ENCODE data around the gene SEPTIN1.

The SEPTIN1 gene

DNA sequence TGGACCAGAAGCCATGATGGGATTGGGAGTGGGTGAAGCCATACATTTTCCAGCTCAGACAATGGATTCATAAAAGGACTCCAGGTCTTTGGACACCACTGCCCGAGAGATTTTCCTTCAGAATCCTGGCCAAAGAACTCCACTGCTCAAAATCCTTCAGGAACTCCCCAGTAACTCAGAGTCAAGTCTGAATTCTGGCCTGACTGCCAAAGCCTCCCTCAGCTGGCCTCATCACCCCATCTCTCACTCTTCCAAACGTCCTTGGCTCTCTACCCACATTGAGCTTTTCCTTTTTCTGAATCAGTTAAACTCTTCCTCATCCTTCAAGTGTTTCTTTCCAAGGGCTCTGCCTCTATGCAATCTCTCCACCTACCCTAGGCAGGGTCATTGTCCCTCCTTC, 1.2 kb upstream of the SEPTIN1 start:
- peak overlapping the region; percentile 94; the same call in 1 of the 2 replicates for H3K9ac ChIP-seq (ENCODE audit: low read length)
- no peaks in the 10 kb centered on the region for H3K27me3 ChIP-seq (ENCODE audit: insufficient read depth, low read length)
- H3K36me3 ChIP-seq (ENCODE audit: insufficient read depth, low read length): peaks cover 14% of the 10 kb centered on the region; the same call in 1 of the 2 replicates
- no peak overlapping the region for H2AFZ ChIP-seq (ENCODE audit: low read length)
- peaks cover 49% of the 10 kb centered on the region for H3K4me1 ChIP-seq (ENCODE audit: insufficient read depth, low read length, severe bottlenecking)
- H3K27ac ChIP-seq (ENCODE audit: low read depth, low read length, poor library complexity, severe bottlenecking): peak overlapping the region; percentile 91
- H4K20me1 ChIP-seq (ENCODE audit: insufficient read depth, low read length): no peaks in the 10 kb centered on the region
- H3K4me2 ChIP-seq (ENCODE audit: low read length): peak overlapping the region; percentile 95
- H3K4me3 ChIP-seq (ENCODE audit: low read depth, low read length, poor library complexity, severe bottlenecking): peak overlapping the region; percentile 92
- H3K9me3 ChIP-seq (ENCODE audit: low read length): no peaks in the 10 kb centered on the region
- H3K9me2 ChIP-seq (ENCODE audit: low read depth, low read length): no peaks in the 10 kb centered on the region
- TF ChIP-seq EZH2 (IDR thresholded peaks at IDR 0.05; ENCODE audit: borderline replicate concordance, low read length): no peak
- TF ChIP-seq, protein P1, sequence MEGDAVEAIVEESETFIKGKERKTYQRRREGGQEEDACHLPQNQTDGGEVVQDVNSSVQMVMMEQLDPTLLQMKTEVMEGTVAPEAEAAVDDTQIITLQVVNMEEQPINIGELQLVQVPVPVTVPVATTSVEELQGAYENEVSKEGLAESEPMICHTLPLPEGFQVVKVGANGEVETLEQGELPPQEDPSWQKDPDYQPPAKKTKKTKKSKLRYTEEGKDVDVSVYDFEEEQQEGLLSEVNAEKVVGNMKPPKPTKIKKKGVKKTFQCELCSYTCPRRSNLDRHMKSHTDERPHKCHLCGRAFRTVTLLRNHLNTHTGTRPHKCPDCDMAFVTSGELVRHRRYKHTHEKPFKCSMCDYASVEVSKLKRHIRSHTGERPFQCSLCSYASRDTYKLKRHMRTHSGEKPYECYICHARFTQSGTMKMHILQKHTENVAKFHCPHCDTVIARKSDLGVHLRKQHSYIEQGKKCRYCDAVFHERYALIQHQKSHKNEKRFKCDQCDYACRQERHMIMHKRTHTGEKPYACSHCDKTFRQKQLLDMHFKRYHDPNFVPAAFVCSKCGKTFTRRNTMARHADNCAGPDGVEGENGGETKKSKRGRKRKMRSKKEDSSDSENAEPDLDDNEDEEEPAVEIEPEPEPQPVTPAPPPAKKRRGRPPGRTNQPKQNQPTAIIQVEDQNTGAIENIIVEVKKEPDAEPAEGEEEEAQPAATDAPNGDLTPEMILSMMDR (IDR thresholded peaks at IDR 0.05; ENCODE audit: low read length): no peak
- peaks cover 11% of the 10 kb centered on the region; the same call in 1 of the 2 replicates for H3F3A ChIP-seq (ENCODE audit: insufficient read depth, low read length)
- peaks cover 8% of the 10 kb centered on the region; the same call in 1 of the 2 replicates for H3K79me2 ChIP-seq (ENCODE audit: insufficient read depth, low read length)

DNA sequence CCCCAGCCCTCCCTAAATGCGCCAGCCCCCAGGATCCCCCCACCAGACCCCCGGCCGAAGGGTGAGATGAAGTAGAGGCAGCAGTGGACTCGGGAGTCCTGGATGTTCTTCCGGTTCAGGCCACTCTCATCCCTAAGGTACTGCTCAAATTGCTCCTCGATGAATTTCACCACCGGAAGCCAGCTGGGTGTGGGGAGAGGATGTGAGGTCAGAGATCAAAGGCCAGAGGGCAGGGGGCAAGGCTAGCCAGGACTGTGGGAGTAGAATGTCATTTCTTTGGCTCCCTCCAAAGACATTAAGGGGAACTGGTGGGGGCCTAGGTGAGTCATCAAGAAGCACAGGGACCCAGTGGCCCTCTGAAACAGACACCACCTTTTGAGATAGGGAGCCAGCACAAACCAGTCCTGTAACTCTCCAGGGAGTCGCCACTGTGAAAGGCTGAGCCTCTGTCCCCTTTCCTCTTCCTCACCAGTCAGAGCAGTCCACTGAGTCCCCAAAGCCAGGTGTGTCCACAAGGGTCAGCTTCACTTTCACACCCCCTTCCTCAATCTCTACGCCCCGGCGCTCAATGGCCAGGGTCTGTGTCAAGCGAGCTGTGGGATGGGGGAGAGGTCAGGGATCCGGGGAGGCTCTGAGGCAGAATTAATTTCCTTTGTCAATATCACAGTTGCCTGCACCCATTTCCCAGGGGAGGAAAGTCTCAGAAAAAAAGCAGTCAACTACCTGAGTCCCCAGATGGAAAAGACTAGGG, 895 bp downstream of the SEPTIN1 start:
- Histone ChIP-seq H3K9me3 (ENCODE audit: low read length) (no peaks in the 10 kb centered on the region), H2AFZ (ENCODE audit: low read length) (no peak overlapping the region), H3K27ac (ENCODE audit: low read depth, low read length, poor library complexity, severe bottlenecking) (peak overlapping the region; percentile 91), H3K36me3 (ENCODE audit: insufficient read depth, low read length) (peaks cover 14% of the 10 kb centered on the region; the same call in 1 of the 2 replicates), H4K20me1 (ENCODE audit: insufficient read depth, low read length) (no peaks in the 10 kb centered on the region), H3K4me3 (ENCODE audit: low read depth, low read length, poor library complexity, severe bottlenecking) (peak overlapping the region; percentile 92), H3K4me1 (ENCODE audit: insufficient read depth, low read length, severe bottlenecking) (peaks cover 62% of the 10 kb centered on the region), H3K9me2 (ENCODE audit: low read depth, low read length) (no peaks in the 10 kb centered on the region), H3K9ac (ENCODE audit: low read length) (peak overlapping the region; percentile 94), H3K79me2 (ENCODE audit: insufficient read depth, low read length) (peaks cover 8% of the 10 kb centered on the region; the same call in 1 of the 2 replicates), H3F3A (ENCODE audit: insufficient read depth, low read length) (peaks cover 11% of the 10 kb centered on the region; the same call in 1 of the 2 replicates), H3K27me3 (ENCODE audit: insufficient read depth, low read length) (no peaks in the 10 kb centered on the region), H3K4me2 (ENCODE audit: low read length) (peak overlapping the region; percentile 95)
- TF ChIP-seq EZH2 (IDR thresholded peaks at IDR 0.05; ENCODE audit: borderline replicate concordance, low read length): no peak
- TF ChIP-seq, protein P1 (IDR thresholded peaks at IDR 0.05; ENCODE audit: low read length): no peak

DNA sequence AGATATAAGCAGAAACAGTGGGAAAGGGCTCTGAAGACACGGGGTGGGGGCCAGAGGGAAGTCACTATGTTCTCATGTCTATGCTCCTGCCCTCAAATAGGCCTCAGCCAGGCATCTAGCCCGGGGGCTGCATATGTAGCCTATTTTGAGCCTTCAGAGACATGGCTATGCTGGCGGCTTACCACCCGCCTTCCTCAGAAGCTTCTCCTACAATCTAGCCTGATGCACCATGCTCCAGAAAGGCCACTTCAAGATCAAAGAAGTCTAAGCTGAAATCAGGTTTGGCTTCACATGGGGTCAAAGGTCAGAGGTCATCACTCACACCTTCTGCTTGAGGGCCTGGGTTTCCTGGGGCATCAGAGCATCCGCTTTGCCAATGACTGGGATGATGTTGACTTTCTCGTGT, 1.6 kb downstream of the SEPTIN1 start:
- Histone ChIP-seq H3K79me2 (ENCODE audit: insufficient read depth, low read length) (peaks cover 8% of the 10 kb centered on the region; the same call in 1 of the 2 replicates), H3K36me3 (ENCODE audit: insufficient read depth, low read length) (peaks cover 14% of the 10 kb centered on the region; the same call in 1 of the 2 replicates), H3K27me3 (ENCODE audit: insufficient read depth, low read length) (no peaks in the 10 kb centered on the region), H4K20me1 (ENCODE audit: insufficient read depth, low read length) (no peaks in the 10 kb centered on the region), H3K4me3 (ENCODE audit: low read depth, low read length, poor library complexity, severe bottlenecking) (peak overlapping the region; percentile 92), H3K9me3 (ENCODE audit: low read length) (no peaks in the 10 kb centered on the region), H3K9me2 (ENCODE audit: low read depth, low read length) (no peaks in the 10 kb centered on the region), H3K9ac (ENCODE audit: low read length) (peak overlapping the region; percentile 94), H3K27ac (ENCODE audit: low read depth, low read length, poor library complexity, severe bottlenecking) (peak overlapping the region; percentile 91), H2AFZ (ENCODE audit: low read length) (no peak overlapping the region), H3F3A (ENCODE audit: insufficient read depth, low read length) (peaks cover 11% of the 10 kb centered on the region; the same call in 1 of the 2 replicates), H3K4me1 (ENCODE audit: insufficient read depth, low read length, severe bottlenecking) (peaks cover 62% of the 10 kb centered on the region), H3K4me2 (ENCODE audit: low read length) (peak overlapping the region; percentile 95)
- TF ChIP-seq, protein P1 (IDR thresholded peaks at IDR 0.05; ENCODE audit: low read length): no peak
- no peak for TF ChIP-seq EZH2 (IDR thresholded peaks at IDR 0.05; ENCODE audit: borderline replicate concordance, low read length)

Data from OCI-LY1 (cell line).